Measurements from ENCODE around the gene CRYZL1.

DNA sequence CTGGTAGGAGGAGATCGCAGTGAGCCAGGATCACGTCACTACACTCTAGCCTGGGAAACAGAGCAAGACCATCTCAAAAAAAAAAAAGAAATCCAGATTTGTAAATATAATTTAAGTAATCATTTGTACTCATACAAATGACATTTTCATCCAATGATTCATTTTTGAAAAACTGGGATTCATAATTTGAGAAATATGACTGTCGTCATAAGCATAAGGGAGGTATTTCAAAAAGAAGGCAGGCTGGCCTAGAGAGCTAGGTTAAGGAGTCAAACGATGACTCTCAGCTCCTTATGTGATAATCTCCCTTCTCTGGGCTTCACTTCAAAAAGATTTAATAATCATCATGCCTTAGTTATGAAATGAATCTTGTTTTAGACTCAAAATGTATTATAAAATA is 101.9 kb downstream of the CRYZL1 start:
- TF ChIP-seq, protein P1, sequence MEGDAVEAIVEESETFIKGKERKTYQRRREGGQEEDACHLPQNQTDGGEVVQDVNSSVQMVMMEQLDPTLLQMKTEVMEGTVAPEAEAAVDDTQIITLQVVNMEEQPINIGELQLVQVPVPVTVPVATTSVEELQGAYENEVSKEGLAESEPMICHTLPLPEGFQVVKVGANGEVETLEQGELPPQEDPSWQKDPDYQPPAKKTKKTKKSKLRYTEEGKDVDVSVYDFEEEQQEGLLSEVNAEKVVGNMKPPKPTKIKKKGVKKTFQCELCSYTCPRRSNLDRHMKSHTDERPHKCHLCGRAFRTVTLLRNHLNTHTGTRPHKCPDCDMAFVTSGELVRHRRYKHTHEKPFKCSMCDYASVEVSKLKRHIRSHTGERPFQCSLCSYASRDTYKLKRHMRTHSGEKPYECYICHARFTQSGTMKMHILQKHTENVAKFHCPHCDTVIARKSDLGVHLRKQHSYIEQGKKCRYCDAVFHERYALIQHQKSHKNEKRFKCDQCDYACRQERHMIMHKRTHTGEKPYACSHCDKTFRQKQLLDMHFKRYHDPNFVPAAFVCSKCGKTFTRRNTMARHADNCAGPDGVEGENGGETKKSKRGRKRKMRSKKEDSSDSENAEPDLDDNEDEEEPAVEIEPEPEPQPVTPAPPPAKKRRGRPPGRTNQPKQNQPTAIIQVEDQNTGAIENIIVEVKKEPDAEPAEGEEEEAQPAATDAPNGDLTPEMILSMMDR (IDR thresholded peaks at IDR 0.05): no peak
- TF ChIP-seq POLR2AphosphoS5 (IDR thresholded peaks at IDR 0.05) (no peak), POLR2A (IDR thresholded peaks at IDR 0.05) (no peak), EP300 (IDR thresholded peaks at IDR 0.05) (no peak)
